SKM-1 (cell line): ENCODE data around the gene CR2.
"Not testable (repeated sequence)": the region's sequence is repeated elsewhere in the genome, so short reads cannot be mapped to it uniquely, and the experiment has no call there.

Experiments used
- DNase-seq: peaks from one replicate; lab custom pipeline; 2025; ENCODE audit not compliant: unreplicated experiment; lab: John Stamatoyannopoulos, UW

The CR2 gene

GRCh38 chr1:207454046-207454964 is at the start of gene CR2:
CR2 (plus strand) TSS chr1:207454328; CDS start chr1:207454419, 91 bp downstream.
- no peak for DNase-seq

GRCh38 chr1:207404849-207405525 is 49.1 kb upstream of the CR2 start:
- DNase-seq, result peak; percentile 81

- DNase-seq, result no peak
These were observed 48.3 kb upstream of the CR2 start for GRCh38 chr1:207405814-207406213.

- peak; percentile 79 for DNase-seq
These were observed 46.4 kb upstream of the CR2 start for GRCh38 chr1:207407655-207408260.

- DNase-seq, result no peak
These were observed 41.3 kb upstream of the CR2 start for GRCh38 chr1:207412845-207413244.

DNA sequence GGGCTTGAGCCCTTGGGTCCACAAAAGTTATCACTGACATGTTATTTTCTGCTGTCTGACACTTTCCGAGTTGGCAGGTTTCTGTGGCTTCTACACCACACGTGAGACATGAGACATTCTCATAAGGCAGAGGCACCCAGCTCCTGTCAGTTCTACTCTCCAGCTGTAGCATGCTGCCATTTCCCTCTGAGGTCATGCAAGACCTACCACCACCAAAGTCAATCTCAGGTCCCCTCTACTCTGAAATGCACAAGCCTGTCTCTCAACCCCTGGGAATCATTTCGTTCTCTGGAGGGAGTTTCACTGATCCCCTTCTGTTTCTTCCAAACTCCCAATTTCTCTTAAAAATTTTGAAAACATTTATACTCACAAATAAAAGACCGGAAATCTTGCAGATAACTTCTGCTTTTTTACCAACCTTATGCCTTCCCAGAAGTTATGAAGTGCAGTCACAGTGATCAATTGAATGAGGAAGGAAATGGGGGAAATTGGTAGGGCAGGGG is 39.5 kb upstream of the CR2 start:
- DNase-seq, result peak; percentile 88

- no peak for DNase-seq
These were observed 37.1 kb upstream of the CR2 start for GRCh38 chr1:207417076-207417475.

GRCh38 chr1:207418351-207418750 is 35.8 kb upstream of the CR2 start:
- DNase-seq, result peak; percentile 27

GRCh38 chr1:207420109-207420508 is 34.0 kb upstream of the CR2 start:
- DNase-seq, result no peak

DNA sequence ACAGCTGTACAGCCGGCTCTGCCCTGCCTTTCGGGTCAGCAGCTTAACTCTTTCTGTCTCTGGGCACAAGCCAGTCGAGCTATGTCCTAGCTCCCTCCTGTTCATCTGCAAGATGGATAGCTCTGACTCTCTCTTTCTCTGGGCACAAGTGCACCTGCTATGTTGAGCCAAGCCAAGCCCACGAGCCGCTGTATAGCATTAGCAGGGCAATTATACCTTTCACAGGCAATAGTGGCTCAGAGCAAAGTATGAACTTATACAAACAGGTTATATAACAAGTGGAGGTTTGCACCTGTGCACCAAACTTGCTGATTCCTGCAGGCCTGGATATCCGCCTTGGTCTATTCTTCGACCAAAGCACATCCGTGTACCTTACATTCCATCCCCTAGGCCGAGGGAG is 33.0 kb upstream of the CR2 start:
- no peak for DNase-seq

- no peak for DNase-seq
These were observed 30.4 kb upstream of the CR2 start for GRCh38 chr1:207423560-207424292.

DNA sequence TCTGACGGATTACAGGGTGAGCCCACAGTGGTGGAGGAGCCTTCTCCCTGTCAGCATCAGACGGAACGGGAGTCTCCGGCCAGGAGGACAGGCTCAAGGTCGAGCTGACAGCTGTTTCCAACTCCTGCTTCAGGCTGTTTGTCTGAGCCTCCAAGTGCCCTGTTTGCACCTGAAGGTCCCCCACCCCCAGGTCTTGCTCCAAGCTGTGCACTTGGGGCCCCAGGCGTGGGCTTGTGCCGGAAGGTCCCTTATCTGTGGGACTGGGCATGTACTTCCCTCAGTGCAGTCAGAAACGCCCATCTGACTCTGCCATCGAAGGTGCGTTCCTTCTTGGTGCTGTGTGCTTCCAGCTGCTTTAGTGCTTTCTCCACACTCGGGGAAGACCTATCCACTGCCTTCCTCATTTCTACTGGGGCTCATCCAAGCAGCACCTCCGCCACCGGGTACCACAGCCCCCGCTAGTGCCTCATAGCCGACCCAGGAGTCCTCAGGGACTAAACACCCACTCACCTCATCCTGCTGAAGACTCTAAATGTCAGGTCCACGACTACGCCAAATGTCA is 29.5 kb upstream of the CR2 start:
- DNase-seq, result no peak

- no peak for DNase-seq
These were observed 26.1 kb upstream of the CR2 start for GRCh38 chr1:207427832-207428585.

DNA sequence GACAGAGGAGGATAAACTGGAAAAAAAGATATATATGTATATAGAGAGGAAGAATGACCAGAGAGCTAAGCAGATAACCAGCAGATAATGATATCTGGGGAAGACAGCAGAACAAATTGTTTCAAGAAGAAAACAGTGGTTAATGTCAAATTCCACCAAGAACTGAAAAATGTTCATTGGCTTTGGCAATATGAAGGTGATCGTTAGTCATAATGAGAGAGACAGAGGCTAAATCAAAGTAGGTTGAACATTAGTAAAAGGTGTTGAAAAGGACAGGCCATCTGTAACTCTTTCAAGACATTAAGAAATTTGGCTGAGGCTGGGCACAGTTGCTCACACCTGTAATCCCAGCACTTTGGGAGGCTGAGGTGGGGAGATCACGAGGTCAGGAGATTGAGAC is 25.3 kb upstream of the CR2 start:
- no peak for DNase-seq

- DNase-seq, result no peak
These were observed 24.2 kb upstream of the CR2 start for GRCh38 chr1:207429963-207430362.

DNA sequence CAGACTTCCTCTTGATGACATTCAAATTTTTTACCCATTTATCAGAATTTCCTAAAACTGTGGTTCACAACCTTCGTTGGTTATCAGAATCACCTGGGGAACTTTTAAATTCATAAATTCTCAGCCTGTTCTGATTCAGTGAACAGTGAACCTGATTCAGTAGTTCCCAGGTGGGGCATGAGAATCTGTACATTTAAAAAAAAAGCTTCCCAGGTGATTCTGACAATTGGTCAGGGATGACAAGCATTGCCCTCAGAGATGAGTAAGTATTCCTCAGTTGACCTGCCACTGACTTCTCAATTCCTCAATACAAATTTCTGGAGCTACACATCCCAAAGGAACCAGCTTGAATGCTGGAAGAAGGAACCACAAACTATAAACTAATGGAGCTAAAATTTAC is 23.5 kb upstream of the CR2 start:
- DNase-seq, result no peak

DNA sequence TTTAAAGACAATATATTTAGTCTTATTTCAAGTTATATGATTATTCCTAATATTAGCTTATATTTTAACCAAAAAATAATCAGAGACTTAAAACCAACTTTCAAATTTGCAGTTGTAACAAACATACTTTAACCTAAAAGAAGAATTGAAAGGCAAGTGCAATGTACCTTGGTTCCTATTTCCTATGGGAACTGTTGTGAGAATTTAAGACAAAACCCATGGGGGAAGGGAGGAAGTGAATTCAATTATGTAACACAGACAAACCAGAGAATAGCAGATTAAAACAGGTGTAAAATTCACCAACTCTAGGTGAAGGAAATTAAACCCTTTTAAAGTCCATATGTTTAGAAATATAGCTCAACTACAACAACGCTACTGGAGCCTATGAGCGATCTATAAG is 22.6 kb upstream of the CR2 start:
- DNase-seq, result no peak

DNA sequence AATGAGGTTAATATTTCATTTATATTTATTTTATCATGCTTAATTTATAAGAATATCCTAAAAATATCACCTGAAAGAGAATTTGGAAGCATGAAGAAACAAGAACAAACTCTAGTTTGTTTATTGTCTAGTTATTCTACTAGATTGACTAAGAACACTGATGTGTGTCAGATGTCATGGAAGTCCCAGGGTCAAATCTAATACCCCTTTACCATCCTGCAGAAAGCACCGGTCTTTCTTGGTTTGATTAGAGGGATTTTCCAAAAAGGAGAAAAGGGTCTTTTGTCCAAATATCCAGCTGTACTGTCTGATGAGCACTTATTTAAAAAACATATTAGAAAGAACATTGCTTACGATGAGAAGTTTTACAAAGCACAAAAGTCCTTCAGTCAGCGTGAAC is 20.7 kb upstream of the CR2 start:
- DNase-seq, result no peak

DNA sequence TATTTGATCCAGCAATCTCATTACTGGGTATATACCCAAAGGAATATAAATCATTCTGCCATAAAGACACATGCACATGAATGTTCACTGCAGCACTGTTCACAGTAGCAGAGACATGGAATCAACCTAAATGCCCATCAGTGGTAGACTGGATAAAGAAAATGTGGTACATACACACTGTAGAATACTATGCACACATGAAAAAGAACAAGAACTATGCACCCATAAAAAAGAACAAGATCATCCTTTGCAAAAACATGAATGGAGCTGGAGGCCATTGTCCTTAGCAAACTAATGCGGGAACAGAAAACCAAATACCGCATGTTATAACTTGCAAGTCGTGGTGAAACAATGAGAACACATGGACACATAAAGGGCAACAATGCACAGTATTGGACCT is 17.4 kb upstream of the CR2 start:
- DNase-seq, result not testable (repeated sequence)

- DNase-seq, result no peak
These were observed 13.5 kb upstream of the CR2 start for GRCh38 chr1:207440626-207441025.
